ENCODE measurements around the gene COMMD9. TPM values are rescaled to one million over a fixed set of nuclear protein-coding genes. Genes with fewer than 3 reads are reported as not detected.

COMMD9 gene
- total RNA-seq, 1 donor from 2014 or later: 61.0 TPM

DNA sequence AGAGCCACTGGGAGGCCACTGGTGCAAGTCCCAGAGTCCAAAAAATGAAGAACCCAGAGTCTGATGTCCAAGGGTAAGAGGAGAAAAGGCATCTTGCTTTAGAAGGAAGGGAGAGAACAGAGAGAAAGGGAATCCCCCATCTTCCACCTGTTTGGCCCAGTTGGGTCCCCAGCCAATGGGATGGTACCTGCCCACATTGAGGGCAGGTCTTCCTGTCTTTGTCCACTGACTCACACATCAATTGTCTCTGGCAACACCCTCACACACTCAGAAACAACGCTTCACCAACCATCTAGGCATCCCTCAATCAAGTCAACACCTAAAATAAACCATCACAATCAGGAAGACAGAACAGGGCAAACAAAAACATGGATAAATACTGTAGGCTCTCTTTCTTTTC, 6.3 kb downstream of the COMMD9 start:
- TF ChIP-seq CTCF (IDR thresholded peaks at IDR 0.05): no peak
- DNase-seq: no peak
- intact Hi-C loops (cut with micrococcal nuclease): no loop called here
- H3K4me3 Mint-ChIP-seq: no peak overlapping the region
- H3K27me3 Mint-ChIP-seq: no peaks in the 10 kb centered on the region
- no peak for ATAC-seq (ENCODE audit: low read depth)
- no peak overlapping the region for H3K27ac Mint-ChIP-seq
- H3K36me3 Mint-ChIP-seq (ENCODE audit: low read depth): peaks cover 40% of the 10 kb centered on the region
- CTCF ChIA-PET: no interaction called here
- peaks cover 10% of the 10 kb centered on the region for H3K9me3 Mint-ChIP-seq
- peaks cover 20% of the 10 kb centered on the region for H3K4me1 Mint-ChIP-seq
- POLR2A ChIA-PET: no interaction called here

DNA sequence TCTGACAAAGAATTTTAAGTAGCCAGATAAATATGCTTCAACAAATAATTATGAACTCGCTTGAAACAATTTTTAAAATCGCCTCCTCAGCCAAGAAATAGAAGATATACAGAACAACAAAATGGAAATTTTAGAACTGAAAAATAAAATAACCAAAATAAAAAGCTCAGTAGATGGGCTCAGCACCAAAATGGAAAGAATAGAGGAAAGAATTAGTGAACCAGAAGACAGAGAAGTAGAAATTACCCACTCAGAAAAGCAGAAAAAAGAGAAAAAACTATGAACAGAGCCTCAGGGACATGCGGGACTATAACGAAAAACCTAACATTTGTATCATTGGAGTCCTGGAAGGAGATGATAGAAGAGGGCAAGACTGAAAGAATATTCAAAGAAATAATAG, 7.4 kb downstream of the COMMD9 start:
- ChIA-PET CTCF (no interaction called here), POLR2A (no interaction called here)
- Mint-ChIP-seq H3K36me3 (ENCODE audit: low read depth) (peaks cover 49% of the 10 kb centered on the region), H3K9me3 (peaks cover 10% of the 10 kb centered on the region), H3K27ac (no peak overlapping the region), H3K4me1 (peaks cover 16% of the 10 kb centered on the region), H3K27me3 (no peaks in the 10 kb centered on the region), H3K4me3 (no peak overlapping the region)
- TF ChIP-seq CTCF (IDR thresholded peaks at IDR 0.05): no peak
- ATAC-seq (ENCODE audit: low read depth): no peak
- intact Hi-C loops (cut with micrococcal nuclease): no loop called here
- DNase-seq: no peak

DNA sequence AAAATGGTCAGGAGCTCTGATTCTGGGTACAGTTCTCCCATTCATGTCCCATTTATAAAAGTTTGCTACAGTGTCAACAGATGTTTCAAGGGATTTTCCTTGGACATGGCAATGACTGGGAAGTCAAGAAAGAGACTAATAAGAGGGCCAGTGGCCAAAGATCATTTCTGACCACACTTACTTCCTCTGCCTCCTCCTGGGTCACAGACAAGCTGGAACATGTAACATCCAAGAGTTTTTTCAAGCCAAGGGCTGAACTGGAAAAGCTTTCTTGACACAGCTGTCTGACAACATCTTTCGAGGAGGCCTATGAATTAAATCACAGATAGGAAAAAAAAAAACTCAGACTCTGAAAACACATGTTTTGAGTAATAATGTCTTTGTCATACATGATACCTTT, 8.7 kb downstream of the COMMD9 start:
- intact Hi-C loops (cut with micrococcal nuclease): no loop called here
- peaks cover 59% of the 10 kb centered on the region for H3K36me3 Mint-ChIP-seq (ENCODE audit: low read depth)
- ChIA-PET POLR2A (no interaction called here), CTCF (interaction anchor here (1.3 kb wide), 1 partner anchor 212 kb away, joined by 4 read pairs; no protein-coding TSS in a partner anchor)
- H3K27me3 Mint-ChIP-seq: no peaks in the 10 kb centered on the region
- no peak for TF ChIP-seq CTCF (IDR thresholded peaks at IDR 0.05)
- H3K4me3 Mint-ChIP-seq: no peak overlapping the region
- peaks cover 9% of the 10 kb centered on the region for H3K4me1 Mint-ChIP-seq
- H3K27ac Mint-ChIP-seq: no peak overlapping the region
- no peak for ATAC-seq (ENCODE audit: low read depth)
- no peak for DNase-seq
- H3K9me3 Mint-ChIP-seq: peaks cover 10% of the 10 kb centered on the region

- intact Hi-C loops (cut with micrococcal nuclease): no loop called here
- Mint-ChIP-seq H3K4me3 (no peak overlapping the region), H3K27me3 (no peaks in the 10 kb centered on the region), H3K36me3 (ENCODE audit: low read depth) (peaks cover 73% of the 10 kb centered on the region), H3K4me1 (peaks cover 2% of the 10 kb centered on the region), H3K27ac (no peak overlapping the region), H3K9me3 (peaks cover 10% of the 10 kb centered on the region)
- DNase-seq (no peak), ATAC-seq (ENCODE audit: low read depth) (no peak)
- ChIA-PET POLR2A (no interaction called here), CTCF (interaction anchor here (1.1 kb wide), 1 partner anchor 214 kb away, joined by 3 read pairs; no protein-coding TSS in a partner anchor)
- TF ChIP-seq CTCF (IDR thresholded peaks at IDR 0.05): no peak
Measured at GRCh38 chr11:36278531-36279282, 10.5 kb downstream of the COMMD9 start.

DNA sequence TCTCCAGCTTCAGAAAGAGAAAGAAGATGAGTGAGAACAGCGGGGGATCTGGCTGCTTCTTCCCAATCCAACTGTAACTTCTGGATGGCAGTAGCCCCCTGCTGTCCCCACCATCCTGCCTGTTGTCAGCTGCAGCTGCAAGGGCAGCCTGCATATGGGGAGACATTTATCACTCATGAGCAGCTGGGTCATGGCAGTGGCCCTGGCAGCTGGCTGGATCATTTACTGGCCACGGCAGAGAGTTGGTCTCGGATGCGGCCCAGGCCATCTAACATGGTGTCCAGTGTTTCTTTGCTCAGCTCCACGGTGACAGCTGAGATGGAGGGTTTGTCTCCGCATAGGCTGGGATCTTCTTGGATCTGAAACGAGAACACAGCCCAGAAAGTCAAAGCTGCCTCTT, 14.8 kb downstream of the COMMD9 start:
- no peak for TF ChIP-seq CTCF (IDR thresholded peaks at IDR 0.05)
- POLR2A ChIA-PET: no interaction called here
- Mint-ChIP-seq H3K9me3 (no peaks in the 10 kb centered on the region), H3K4me3 (no peak overlapping the region), H3K4me1 (no peaks in the 10 kb centered on the region), H3K36me3 (ENCODE audit: low read depth) (peaks cover 83% of the 10 kb centered on the region), H3K27ac (no peak overlapping the region), H3K27me3 (no peaks in the 10 kb centered on the region)
- DNase-seq (no peak), ATAC-seq (ENCODE audit: low read depth) (no peak)
- CTCF ChIA-PET: interaction anchor here (2.5 kb wide), 1 partner anchor 9 kb away, joined by 9 read pairs; no protein-coding TSS in a partner anchor
- intact Hi-C loops (cut with micrococcal nuclease): no loop called here

Measured in activated B cell treated with CpG ODN at 0.5 μM for 24 hours (primary cell).